Gastrocnemius medialis (tissue), 4 donors: ENCODE data around the gene TMEM126A.
A peak's percentile ranks its signal among the peaks of the same experiment; 100 is the strongest.

Experiments used
- POLR2A ChIP-seq, 2 donors: fragments of 450-650 bp; IDR thresholded peaks; one replicate each; pipeline ENCODE4 v1.6.1; 2017; ENCODE audit warnings: antibody characterized with exemption in 2 of 2, mild to moderate bottlenecking in 2 of 2, moderate library complexity in 2 of 2
- TF ChIP-seq, protein P1 (sequence below), 5 experiments: fragments of 450-650 bp in 3 of 5; fragments of 200-600 bp in 2 of 5; sonication (generic) in 2 of 5; IDR thresholded peaks in 4 of 5; conservative IDR thresholded peaks in 1 of 5; 1 replicate in 4 of 5; 2 replicates in 1 of 5; pipeline ENCODE4 v1.5.1; 2016 to 2019; ENCODE audit warnings: antibody characterized with exemption in 5 of 5, mild to moderate bottlenecking in 3 of 5, moderate library complexity in 3 of 5

DNA sequence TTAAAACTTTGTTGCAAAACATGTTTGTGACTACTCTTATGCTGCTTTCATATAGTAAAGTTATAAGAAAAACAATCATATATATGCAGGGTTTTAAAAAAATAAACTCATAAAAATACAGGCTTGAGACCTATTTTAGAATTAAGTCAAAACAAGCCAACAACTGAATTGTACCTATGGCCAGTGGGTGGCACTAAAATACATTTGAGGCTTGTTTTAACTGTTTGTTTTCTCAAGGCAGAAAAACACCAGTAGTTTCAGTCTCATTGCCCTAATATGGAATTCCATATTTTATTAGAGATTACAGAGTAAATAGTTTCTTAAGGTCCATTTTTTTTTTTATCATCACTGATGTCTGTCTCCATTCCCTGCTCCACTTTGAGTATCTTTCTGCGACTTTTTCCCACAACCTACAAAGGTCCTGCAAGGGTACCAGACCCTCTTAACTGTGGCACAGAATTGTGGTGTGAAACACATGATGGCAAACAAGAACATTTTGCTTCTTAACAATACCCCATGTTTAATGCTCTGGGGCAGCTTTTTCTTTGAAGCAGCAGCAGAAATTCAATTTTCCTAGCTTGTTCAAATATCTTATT, 46.7 kb downstream of the TMEM126A start:
- TF ChIP-seq, protein P1, sequence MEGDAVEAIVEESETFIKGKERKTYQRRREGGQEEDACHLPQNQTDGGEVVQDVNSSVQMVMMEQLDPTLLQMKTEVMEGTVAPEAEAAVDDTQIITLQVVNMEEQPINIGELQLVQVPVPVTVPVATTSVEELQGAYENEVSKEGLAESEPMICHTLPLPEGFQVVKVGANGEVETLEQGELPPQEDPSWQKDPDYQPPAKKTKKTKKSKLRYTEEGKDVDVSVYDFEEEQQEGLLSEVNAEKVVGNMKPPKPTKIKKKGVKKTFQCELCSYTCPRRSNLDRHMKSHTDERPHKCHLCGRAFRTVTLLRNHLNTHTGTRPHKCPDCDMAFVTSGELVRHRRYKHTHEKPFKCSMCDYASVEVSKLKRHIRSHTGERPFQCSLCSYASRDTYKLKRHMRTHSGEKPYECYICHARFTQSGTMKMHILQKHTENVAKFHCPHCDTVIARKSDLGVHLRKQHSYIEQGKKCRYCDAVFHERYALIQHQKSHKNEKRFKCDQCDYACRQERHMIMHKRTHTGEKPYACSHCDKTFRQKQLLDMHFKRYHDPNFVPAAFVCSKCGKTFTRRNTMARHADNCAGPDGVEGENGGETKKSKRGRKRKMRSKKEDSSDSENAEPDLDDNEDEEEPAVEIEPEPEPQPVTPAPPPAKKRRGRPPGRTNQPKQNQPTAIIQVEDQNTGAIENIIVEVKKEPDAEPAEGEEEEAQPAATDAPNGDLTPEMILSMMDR (IDR thresholded peaks at IDR 0.05 in 4 of 5, conservative IDR thresholded peaks at IDR 0.05 in 1 of 5) = peak in 3 of 5 experiments; percentile 12 to 33 (median 18)
- TF ChIP-seq POLR2A (IDR thresholded peaks at IDR 0.05) = no peak
